ENCODE measurements around the gene FRY. TPM values are rescaled to one million over a fixed set of nuclear protein-coding genes. Genes with fewer than 3 reads are reported as not detected.

FRY gene
- total RNA-seq, 2 donors from 2014 or later, result 16.4 to 33.3 TPM

DNA sequence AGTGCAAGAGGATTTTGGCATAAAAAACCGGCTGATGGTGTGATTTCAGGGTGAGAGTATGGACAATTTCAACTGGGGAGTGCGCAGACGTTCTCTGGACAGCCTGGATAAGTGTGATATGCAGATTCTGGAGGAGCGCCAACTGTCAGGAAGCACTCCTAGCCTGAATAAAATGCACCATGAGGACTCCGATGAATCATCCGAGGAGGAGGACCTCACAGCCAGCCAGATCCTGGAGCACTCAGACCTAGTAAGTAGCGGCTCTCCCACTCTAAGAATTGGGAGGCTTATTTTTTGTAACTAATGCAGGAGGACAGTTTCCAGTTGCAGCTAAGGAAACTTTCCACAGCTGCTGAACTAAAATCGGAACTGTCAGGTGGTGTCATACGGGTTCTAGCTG is 230.0 kb downstream of the FRY start:
- DNase-seq (ENCODE audit: low spot score), result peak; percentile 30
- Histone ChIP-seq H3K9me3 (no peaks in the 10 kb centered on the region), H3K36me3 (peaks cover 0 to 4% of the 10 kb centered on the region in 2 donors), H3K4me3 (no peak overlapping the region), H3K4me1 (replicated peaks) (no peaks in the 10 kb centered on the region), H3K27me3 (replicated peaks; ENCODE audit: insufficient read depth) (no peaks in the 10 kb centered on the region), H3K27ac (no peak overlapping the region)
- intact Hi-C loops (cut with DNase I), result no loop called here
- no peak for TF ChIP-seq CTCF (IDR thresholded peaks at IDR 0.05)
- TF ChIP-seq POLR2A (IDR thresholded peaks at IDR 0.05), result no peak
- TF ChIP-seq POLR2AphosphoS5 (IDR thresholded peaks at IDR 0.05), result no peak
- WGBS, result 42% methylated on average over 9 of the region's 9 CpGs

GRCh38 chr13:32262165-32262564 is 230.6 kb downstream of the FRY start:
- no peak for DNase-seq (ENCODE audit: low spot score)
- no peak for TF ChIP-seq POLR2A (IDR thresholded peaks at IDR 0.05)
- no peak for TF ChIP-seq POLR2AphosphoS5 (IDR thresholded peaks at IDR 0.05)
- TF ChIP-seq CTCF (IDR thresholded peaks at IDR 0.05), result no peak
- Histone ChIP-seq H3K4me3 (no peak overlapping the region), H3K9me3 (no peaks in the 10 kb centered on the region), H3K27me3 (replicated peaks; ENCODE audit: insufficient read depth) (no peaks in the 10 kb centered on the region), H3K36me3 (peaks cover 0 to 4% of the 10 kb centered on the region in 2 donors), H3K4me1 (replicated peaks) (no peaks in the 10 kb centered on the region), H3K27ac (no peak overlapping the region)
- intact Hi-C loops (cut with DNase I), result no loop called here
- WGBS, result 66% methylated on average over 3 of the region's 3 CpGs

- H3K9me3 ChIP-seq, result no peaks in the 10 kb centered on the region
- intact Hi-C loops (cut with DNase I), result no loop called here
- DNase-seq (ENCODE audit: low spot score), result no peak
- no peaks in the 10 kb centered on the region for H3K27me3 ChIP-seq (replicated peaks; ENCODE audit: insufficient read depth)
- WGBS, result 86% methylated on average over 1 of the region's 1 CpG
- peaks cover 0 to 4% of the 10 kb centered on the region in 2 donors for H3K36me3 ChIP-seq
- TF ChIP-seq POLR2A (IDR thresholded peaks at IDR 0.05) (no peak), POLR2AphosphoS5 (IDR thresholded peaks at IDR 0.05) (no peak), CTCF (IDR thresholded peaks at IDR 0.05) (no peak)
- no peaks in the 10 kb centered on the region for H3K4me1 ChIP-seq (replicated peaks)
- no peak overlapping the region for H3K27ac ChIP-seq
- H3K4me3 ChIP-seq, result no peak overlapping the region
Observed at GRCh38 chr13:32262619-32263018, 231.0 kb downstream of the FRY start.

GRCh38 chr13:32264407-32264806 is 232.8 kb downstream of the FRY start:
- no peaks in the 10 kb centered on the region for H3K27me3 ChIP-seq (replicated peaks; ENCODE audit: insufficient read depth)
- H3K27ac ChIP-seq, result no peak overlapping the region
- H3K4me3 ChIP-seq, result no peak overlapping the region
- peaks cover 0 to 4% of the 10 kb centered on the region in 2 donors for H3K36me3 ChIP-seq
- intact Hi-C loops (cut with DNase I), result no loop called here
- no peaks in the 10 kb centered on the region for H3K4me1 ChIP-seq (replicated peaks)
- no peak for TF ChIP-seq CTCF (IDR thresholded peaks at IDR 0.05)
- peak; percentile 47 for TF ChIP-seq POLR2AphosphoS5 (IDR thresholded peaks at IDR 0.05)
- H3K9me3 ChIP-seq, result no peaks in the 10 kb centered on the region
- no peak for DNase-seq (ENCODE audit: low spot score)

GRCh38 chr13:32265726-32266125 is 234.2 kb downstream of the FRY start:
- H3K4me1 ChIP-seq (replicated peaks), result no peaks in the 10 kb centered on the region
- H3K36me3 ChIP-seq, result peaks cover 0 to 4% of the 10 kb centered on the region in 2 donors
- intact Hi-C loops (cut with DNase I), result no loop called here
- WGBS, result 55% methylated on average over 2 of the region's 2 CpGs
- H3K27ac ChIP-seq, result no peak overlapping the region
- TF ChIP-seq POLR2A (IDR thresholded peaks at IDR 0.05) (no peak), CTCF (IDR thresholded peaks at IDR 0.05) (no peak), POLR2AphosphoS5 (IDR thresholded peaks at IDR 0.05) (no peak)
- no peak for DNase-seq (ENCODE audit: low spot score)
- no peaks in the 10 kb centered on the region for H3K27me3 ChIP-seq (replicated peaks; ENCODE audit: insufficient read depth)
- H3K4me3 ChIP-seq, result no peak overlapping the region
- H3K9me3 ChIP-seq, result no peaks in the 10 kb centered on the region
